B cell (primary cell): ENCODE data around the gene OSBP2. TPM values are rescaled to one million over a fixed set of nuclear protein-coding genes. Genes with fewer than 3 reads are reported as not detected.

Experiments
- ATAC-seq: fragments of 200-7000 bp; cut with Tn5 transposase; one replicate; pipeline ENCODE4 v1.10.0; 2021; ENCODE audit warnings: low read depth, mild to moderate bottlenecking, moderate number of reproducible peaks, moderate library complexity
- CTCF ChIA-PET: fragments of 350-600 bp; sonication (Branson Sonifier 250); formaldehyde crosslinking; loops from one replicate; lab custom pipeline; 2021; ENCODE audit warnings: antibody characterized with exemption, inconsistent platforms; lab: Charles Lee
- POLR2A ChIA-PET: fragments of 350-600 bp; sonication (Branson Sonifier 250); formaldehyde crosslinking; loops from one replicate; lab custom pipeline; 2021; ENCODE audit warnings: antibody characterized with exemption; lab: Charles Lee
- DNase-seq: peaks from one replicate; pipeline ENCODE4 v3.0.0; 2013
- H2AFZ ChIP-seq: 2 replicates; pipeline ENCODE4 v1.6.1; 2012; ENCODE audit warnings: mild to moderate bottlenecking, low read depth, low read length; ENCODE audit not compliant: insufficient read depth, poor library complexity, severe bottlenecking
- H3K27ac ChIP-seq, 2 donors: 1 replicate in 1 of 2; 2 replicates in 1 of 2; pipeline ENCODE4 v1.5.1; 2012 to 2013; ENCODE audit warnings: low read length in 2 of 2, mild to moderate bottlenecking in 2 of 2, moderate library complexity in 1 of 2
- H3K27me3 ChIP-seq, 4 experiments: fragments of 200-600 bp in 1 of 4; sonication (generic) in 1 of 4; replicated peaks in 1 of 4; 1 replicate in 2 of 4; 2 replicates in 2 of 4; pipeline versions ENCODE4 v1.6.1 to v1.7.0; 2013 to 2016; ENCODE audit warnings: low read length in 3 of 4, mild to moderate bottlenecking in 2 of 4, mixed read lengths in 1 of 4, moderate library complexity in 1 of 4; ENCODE audit not compliant: insufficient read depth in 4 of 4, control insufficient read depth in 3 of 4; ENCODE audit errors: control extremely low read depth in 1 of 4
- H3K36me3 ChIP-seq, 2 experiments: replicated peaks in 1 of 2; 1 replicate in 1 of 2; 2 replicates in 1 of 2; pipeline versions ENCODE4 v1.6.1 to v1.7.1; 2013; ENCODE audit warnings: low read length in 1 of 2; ENCODE audit not compliant: insufficient read depth in 2 of 2, control insufficient read depth in 1 of 2; ENCODE audit errors: control extremely low read depth in 1 of 2, extremely low read depth in 1 of 2
- H3K4me1 ChIP-seq, 2 donors: fragments of 200-600 bp in 1 of 2; sonication (generic) in 1 of 2; 1 replicate in 1 of 2; 2 replicates in 1 of 2; pipeline versions ENCODE4 v1.5.1 to v1.6.1; 2013 to 2017; ENCODE audit warnings: low read length in 2 of 2; ENCODE audit not compliant: control insufficient read depth in 2 of 2, insufficient read depth in 2 of 2
- H3K4me2 ChIP-seq: replicated peaks from 2 replicates; pipeline ENCODE3; 2012; ENCODE audit warnings: mild to moderate bottlenecking, low read depth, low read length; ENCODE audit not compliant: poor library complexity, severe bottlenecking
- H3K4me3 ChIP-seq, 5 experiments: fragments of 200-600 bp in 1 of 5; sonication (generic) in 1 of 5; 1 replicate in 3 of 5; 2 replicates in 2 of 5; pipeline versions ENCODE4 v1.5.1 to v1.7.0; 2011 to 2016; ENCODE audit warnings: low read length in 4 of 5, mild to moderate bottlenecking in 4 of 5, low read depth in 2 of 5, control low read depth in 1 of 5, moderate library complexity in 1 of 5; ENCODE audit not compliant: insufficient read depth in 1 of 5; ENCODE audit errors: control extremely low read depth in 1 of 5, extremely low read depth in 1 of 5
- H3K79me2 ChIP-seq: fragments of 200-600 bp; sonication (generic); one replicate; pipeline ENCODE4 v1.6.0; 2016; ENCODE audit warnings: low read length; ENCODE audit not compliant: control insufficient read depth, insufficient read depth
- H3K9ac ChIP-seq: fragments of 200-600 bp; sonication (generic); 2 replicates; pipeline ENCODE4 v1.6.1; 2017; ENCODE audit warnings: mild to moderate bottlenecking, low read length, moderate library complexity
- H3K9me3 ChIP-seq, 3 donors: one replicate each; pipeline versions ENCODE4 v1.6.1 to v1.7.1; 2013; ENCODE audit warnings: low read length in 2 of 3; ENCODE audit not compliant: control insufficient read depth in 2 of 3, insufficient read depth in 1 of 3; ENCODE audit errors: control extremely low read depth in 1 of 3
- H4K20me1 ChIP-seq: 2 replicates; pipeline ENCODE4 v1.6.0; 2012; ENCODE audit warnings: mild to moderate bottlenecking, low read length; ENCODE audit not compliant: insufficient read depth, control insufficient read depth, poor library complexity, severe bottlenecking
- H3K27ac Mint-ChIP-seq: one replicate; pipeline ENCODE4 v1.8.0; 2021; ENCODE audit warnings: mixed read lengths
- H3K27me3 Mint-ChIP-seq: one replicate; pipeline ENCODE4 v1.8.0; 2021; ENCODE audit warnings: mixed read lengths
- H3K4me1 Mint-ChIP-seq: one replicate; pipeline ENCODE4 v1.8.0; 2021; ENCODE audit warnings: mixed read lengths
- H3K4me3 Mint-ChIP-seq: one replicate; pipeline ENCODE4 v1.8.0; 2021; ENCODE audit warnings: mixed read lengths
- H3K9me3 Mint-ChIP-seq: one replicate; pipeline ENCODE4 v1.8.0; 2022; ENCODE audit warnings: mixed read lengths; ENCODE audit not compliant: insufficient read depth
- CTCF ChIP-seq: fragments of 200-600 bp; IDR thresholded peaks from one replicate; pipeline ENCODE4 v1.8.0; 2022; ENCODE audit warnings: antibody characterized with exemption, mild to moderate bottlenecking
- EZH2 ChIP-seq: IDR thresholded peaks from 2 replicates; pipeline ENCODE4 v1.6.1; 2012; ENCODE audit warnings: borderline replicate concordance, low read depth, mild to moderate bottlenecking, moderate library complexity, low read length; ENCODE audit not compliant: insufficient read depth, poor library complexity, severe bottlenecking
- WGBS: methylation state at CpG from one replicate; pipeline ENCODE4 v1.1.5; 2013; ENCODE audit warnings: missing lambda C conversion rate; ENCODE audit not compliant: insufficient coverage; 5-methylcytosine and 5-hydroxymethylcytosine counted together
- intact Hi-C: fragments of 100-400 bp; cut with micrococcal nuclease; formaldehyde crosslinking; loops from one replicate; pipeline ENCODE4 v1.10.0; 2022
- polyA plus RNA-seq: library from polyadenylated mRNA; depleted of rRNA; stranded (reverse); fragments of >200 nt; gene quantifications from 2 replicates; pipeline ENCODE4 v1.2.3, GENCODE V29; 2012
- total RNA-seq, 2 donors: library from RNA; stranded (reverse); fragments of 120-200 nt in 1 of 2; gene quantifications; 1 replicate in 1 of 2; 2 replicates in 1 of 2; pipeline versions ENCODE4 v1.2.3 to v1.2.4, GENCODE V29; 2013 to 2022

The OSBP2 gene
- total and polyA plus RNA-seq, 2 donors (not counting 1 experiment from before 2014, with no cell fraction given), result 0.10 to 1.0 TPM

GRCh38 chr22:30928401-30928800 lies 233.7 kb downstream of the OSBP2 start:
- Histone ChIP-seq H3K27ac (no peak overlapping the region), H3K79me2 (no peaks in the 10 kb centered on the region), H3K27me3 (no peaks in the 10 kb centered on the region), H3K4me2 (no peak overlapping the region), H3K4me1 (no peaks in the 10 kb centered on the region), H3K9me3 (no peaks in the 10 kb centered on the region), H3K9ac (no peak overlapping the region), H3K4me3 (no peak overlapping the region), H3K36me3 (peaks cover 2 to 55% of the 10 kb centered on the region in 2 experiments), H4K20me1 (no peaks in the 10 kb centered on the region), H2AFZ (no peak overlapping the region)
- Mint-ChIP-seq H3K4me1 (no peaks in the 10 kb centered on the region), H3K27ac (no peak overlapping the region), H3K9me3 (no peaks in the 10 kb centered on the region), H3K4me3 (no peak overlapping the region), H3K27me3 (no peaks in the 10 kb centered on the region)
- CTCF ChIA-PET, result interaction anchor here (2.7 kb wide), 1 partner anchor 8 kb away, joined by 9 read pairs; no protein-coding TSS in a partner anchor
- intact Hi-C loops, result no loop called here
- POLR2A ChIA-PET, result no interaction called here
- DNase-seq, result no peak
- no peak for ATAC-seq
- WGBS, result 98% methylated on average over 5 of the region's 6 CpGs
- no peak for TF ChIP-seq EZH2
- no peak for TF ChIP-seq CTCF

- Histone ChIP-seq H3K27me3 (no peaks in the 10 kb centered on the region), H3K9me3 (no peaks in the 10 kb centered on the region), H3K9ac (no peak overlapping the region), H3K4me2 (no peak overlapping the region), H2AFZ (no peak overlapping the region), H3K79me2 (no peaks in the 10 kb centered on the region), H3K4me3 (no peak overlapping the region), H3K36me3 (peaks cover 2 to 73% of the 10 kb centered on the region in 2 experiments), H3K27ac (no peak overlapping the region), H3K4me1 (no peaks in the 10 kb centered on the region), H4K20me1 (no peaks in the 10 kb centered on the region)
- POLR2A ChIA-PET, result interaction anchor here (0.6 kb wide), 1 partner anchor 172 kb away, joined by 3 read pairs; no protein-coding TSS in a partner anchor
- no peaks in the 10 kb centered on the region for H3K27me3 Mint-ChIP-seq
- WGBS, result 100% methylated on average over 3 of the region's 3 CpGs
- H3K4me3 Mint-ChIP-seq, result no peak overlapping the region
- intact Hi-C loops, result no loop called here
- no peaks in the 10 kb centered on the region for H3K9me3 Mint-ChIP-seq
- TF ChIP-seq CTCF, result no peak
- TF ChIP-seq EZH2, result no peak
- no peak overlapping the region for H3K27ac Mint-ChIP-seq
- CTCF ChIA-PET, result interaction anchor here (0.7 to 2.7 kb wide), 2 partner anchors 10 to 19 kb away, joined by 3 to 9 read pairs; no protein-coding TSS in a partner anchor
- DNase-seq (no peak), ATAC-seq (no peak)
- no peaks in the 10 kb centered on the region for H3K4me1 Mint-ChIP-seq
These were observed 235.6 kb downstream of the OSBP2 start for GRCh38 chr22:30930228-30930627.
